DMS153 (cell line): ENCODE data around the gene PRKD1.

ENCODE experiments used
- DNase-seq: peaks from one replicate; lab custom pipeline; 2025; lab: John Stamatoyannopoulos, UW

Gene PRKD1

GRCh38 chr14:29672831-29673230 lies 254.8 kb downstream of the PRKD1 start:
- DNase-seq: no peak

GRCh38 chr14:29671034-29671433 lies 256.6 kb downstream of the PRKD1 start:
- DNase-seq: no peak

GRCh38 chr14:29668201-29668600 lies 259.4 kb downstream of the PRKD1 start:
- no peak for DNase-seq

- no peak for DNase-seq
Observed at GRCh38 chr14:29664515-29664914, 263.1 kb downstream of the PRKD1 start.

GRCh38 chr14:29663281-29663801 lies 264.3 kb downstream of the PRKD1 start:
- DNase-seq: no peak

GRCh38 chr14:29654901-29655550 lies 272.6 kb downstream of the PRKD1 start:
- DNase-seq: no peak

GRCh38 chr14:29653303-29653702 lies 274.3 kb downstream of the PRKD1 start:
- DNase-seq: no peak

GRCh38 chr14:29652571-29652970 lies 275.1 kb downstream of the PRKD1 start:
- no peak for DNase-seq

- no peak for DNase-seq
Observed at GRCh38 chr14:29650554-29651269, 276.9 kb downstream of the PRKD1 start.

- no peak for DNase-seq
Observed at GRCh38 chr14:29649170-29649569, 278.5 kb downstream of the PRKD1 start.

- DNase-seq: no peak
Observed at GRCh38 chr14:29648045-29648444, 279.6 kb downstream of the PRKD1 start.

- DNase-seq: no peak
Observed at GRCh38 chr14:29645117-29645516, 282.5 kb downstream of the PRKD1 start.

GRCh38 chr14:29643433-29644211 lies 284.0 kb downstream of the PRKD1 start:
- peak; percentile 30 for DNase-seq

- DNase-seq: peak; percentile 51
Observed at GRCh38 chr14:29637411-29637810, 290.2 kb downstream of the PRKD1 start.

GRCh38 chr14:29636870-29637269 lies 290.8 kb downstream of the PRKD1 start:
- DNase-seq: no peak

GRCh38 chr14:29630566-29631160 lies 297.0 kb downstream of the PRKD1 start:
- no peak for DNase-seq

GRCh38 chr14:29629839-29630238 lies 297.8 kb downstream of the PRKD1 start:
- DNase-seq: no peak

GRCh38 chr14:29627137-29627536 lies 300.5 kb downstream of the PRKD1 start:
- DNase-seq: no peak

GRCh38 chr14:29618323-29619067 lies 309.2 kb downstream of the PRKD1 start:
- no peak for DNase-seq

GRCh38 chr14:29616922-29617321 lies 310.7 kb downstream of the PRKD1 start:
- DNase-seq: no peak

GRCh38 chr14:29608861-29609260 lies 318.8 kb downstream of the PRKD1 start:
- DNase-seq: no peak

GRCh38 chr14:29607169-29607568 lies 320.5 kb downstream of the PRKD1 start:
- DNase-seq: no peak
